Measurements from ENCODE around the gene CD53.

Gene CD53

GRCh38 chr1:110888049-110888448 is 15.1 kb downstream of the CD53 start:
- DNase-seq (ENCODE audit: low read depth) = no peak
- TF ChIP-seq, protein P1, sequence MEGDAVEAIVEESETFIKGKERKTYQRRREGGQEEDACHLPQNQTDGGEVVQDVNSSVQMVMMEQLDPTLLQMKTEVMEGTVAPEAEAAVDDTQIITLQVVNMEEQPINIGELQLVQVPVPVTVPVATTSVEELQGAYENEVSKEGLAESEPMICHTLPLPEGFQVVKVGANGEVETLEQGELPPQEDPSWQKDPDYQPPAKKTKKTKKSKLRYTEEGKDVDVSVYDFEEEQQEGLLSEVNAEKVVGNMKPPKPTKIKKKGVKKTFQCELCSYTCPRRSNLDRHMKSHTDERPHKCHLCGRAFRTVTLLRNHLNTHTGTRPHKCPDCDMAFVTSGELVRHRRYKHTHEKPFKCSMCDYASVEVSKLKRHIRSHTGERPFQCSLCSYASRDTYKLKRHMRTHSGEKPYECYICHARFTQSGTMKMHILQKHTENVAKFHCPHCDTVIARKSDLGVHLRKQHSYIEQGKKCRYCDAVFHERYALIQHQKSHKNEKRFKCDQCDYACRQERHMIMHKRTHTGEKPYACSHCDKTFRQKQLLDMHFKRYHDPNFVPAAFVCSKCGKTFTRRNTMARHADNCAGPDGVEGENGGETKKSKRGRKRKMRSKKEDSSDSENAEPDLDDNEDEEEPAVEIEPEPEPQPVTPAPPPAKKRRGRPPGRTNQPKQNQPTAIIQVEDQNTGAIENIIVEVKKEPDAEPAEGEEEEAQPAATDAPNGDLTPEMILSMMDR (conservative IDR thresholded peaks at IDR 0.05; ENCODE audit: low read depth, low read length) = no peak
- H3K4me3 ChIP-seq (ENCODE audit: low read depth, low read length) = no peak overlapping the region

DNA sequence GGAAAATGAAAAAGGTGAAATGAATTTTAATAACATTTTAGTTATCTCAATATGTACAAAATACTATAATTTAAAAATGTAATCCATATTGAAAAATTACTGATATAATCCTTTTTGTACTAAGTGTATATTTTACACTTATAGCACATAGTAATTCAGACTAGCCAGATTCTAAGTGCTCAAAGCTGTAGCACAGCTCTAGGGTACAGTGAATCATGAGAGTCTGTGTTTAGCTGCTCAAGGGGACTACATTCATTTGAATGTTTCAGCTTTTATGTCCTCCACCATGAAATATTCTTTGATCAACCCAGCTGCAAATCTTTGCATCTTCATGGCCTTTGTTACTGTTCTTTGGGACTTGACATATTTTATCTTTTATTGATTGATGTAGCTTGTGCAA is 15.7 kb downstream of the CD53 start:
- H3K4me3 ChIP-seq (ENCODE audit: low read depth, low read length) = no peak overlapping the region
- TF ChIP-seq, protein P1 (conservative IDR thresholded peaks at IDR 0.05; ENCODE audit: low read depth, low read length) = no peak
- no peak for DNase-seq (ENCODE audit: low read depth)

DNA sequence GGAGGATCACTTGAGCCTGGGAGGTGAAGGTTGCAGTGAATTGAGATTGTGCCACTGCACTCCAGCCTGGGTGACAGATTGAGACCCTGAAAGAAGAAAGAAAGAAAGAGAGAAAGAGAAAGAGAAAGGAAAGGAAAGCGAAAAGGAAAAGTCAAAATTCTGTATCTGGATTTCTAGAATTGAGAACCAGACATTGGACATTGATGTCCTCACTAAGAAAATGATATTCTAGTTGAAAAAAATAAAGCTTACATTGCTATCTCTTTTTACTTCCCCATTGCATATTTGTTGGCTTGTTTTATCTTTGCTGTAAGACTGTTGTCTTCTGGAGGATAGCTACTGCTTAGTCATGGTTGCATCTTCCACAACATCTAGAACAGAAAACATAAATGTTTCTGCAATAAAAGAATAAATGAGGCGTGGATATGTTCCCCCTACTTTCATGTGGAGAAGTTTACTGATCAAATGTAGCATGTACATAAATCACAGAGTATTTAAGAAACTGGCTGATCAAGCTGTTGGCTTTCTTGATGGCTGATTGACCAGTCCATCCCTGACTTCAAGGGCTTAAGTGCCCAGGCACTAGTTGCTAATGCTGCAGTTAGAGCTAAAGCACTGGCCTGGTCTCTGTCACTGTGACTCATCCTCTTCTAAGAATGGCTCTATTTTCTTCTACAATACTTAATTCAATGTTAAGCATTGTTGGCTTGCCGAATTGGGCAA is 17.7 kb downstream of the CD53 start:
- no peak overlapping the region for H3K4me3 ChIP-seq (ENCODE audit: low read depth, low read length)
- TF ChIP-seq, protein P1 (conservative IDR thresholded peaks at IDR 0.05; ENCODE audit: low read depth, low read length) = no peak
- DNase-seq (ENCODE audit: low read depth) = no peak

- DNase-seq (ENCODE audit: low read depth) = no peak
- TF ChIP-seq, protein P1 (conservative IDR thresholded peaks at IDR 0.05; ENCODE audit: low read depth, low read length) = no peak
- H3K4me3 ChIP-seq (ENCODE audit: low read depth, low read length) = no peak overlapping the region
Measured at GRCh38 chr1:110893908-110894490, 21.1 kb downstream of the CD53 start.

DNA sequence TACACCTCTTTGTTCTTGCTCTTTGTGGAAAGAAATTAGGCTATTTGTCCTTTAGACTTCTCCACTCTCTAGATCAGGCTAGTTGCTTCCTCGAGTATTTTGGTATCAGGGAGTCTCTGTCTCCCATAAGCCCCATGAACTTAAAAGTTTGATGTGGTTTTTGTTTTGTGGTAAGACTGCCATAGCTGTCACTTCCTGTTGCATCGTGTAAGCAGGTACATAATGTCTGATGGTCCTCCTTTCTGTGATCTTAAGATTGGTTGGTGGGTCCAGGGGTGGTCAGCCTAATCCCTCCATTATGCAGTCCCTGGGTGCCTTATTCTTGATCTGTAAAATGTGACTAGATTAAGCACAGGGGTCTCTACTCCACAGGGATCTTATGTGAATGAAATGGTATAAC is 23.1 kb downstream of the CD53 start:
- TF ChIP-seq, protein P1 (conservative IDR thresholded peaks at IDR 0.05; ENCODE audit: low read depth, low read length) = no peak
- no peak for DNase-seq (ENCODE audit: low read depth)
- no peak overlapping the region for H3K4me3 ChIP-seq (ENCODE audit: low read depth, low read length)

- TF ChIP-seq, protein P1 (conservative IDR thresholded peaks at IDR 0.05; ENCODE audit: low read depth, low read length) = no peak
- no peak overlapping the region for H3K4me3 ChIP-seq (ENCODE audit: low read depth, low read length)
- no peak for DNase-seq (ENCODE audit: low read depth)
Measured at GRCh38 chr1:110897681-110898080, 24.7 kb downstream of the CD53 start.

Measured in choroid plexus epithelial cell (primary cell).